HG03571 (cell line): ENCODE results near the gene ATG4A.

Experiments used
- ATAC-seq: cut with Tn5 transposase; IDR thresholded peaks from one replicate; pipeline ENCODE4 v1.9.1; 2021; ENCODE audit not compliant: unreplicated experiment

Gene ATG4A

DNA sequence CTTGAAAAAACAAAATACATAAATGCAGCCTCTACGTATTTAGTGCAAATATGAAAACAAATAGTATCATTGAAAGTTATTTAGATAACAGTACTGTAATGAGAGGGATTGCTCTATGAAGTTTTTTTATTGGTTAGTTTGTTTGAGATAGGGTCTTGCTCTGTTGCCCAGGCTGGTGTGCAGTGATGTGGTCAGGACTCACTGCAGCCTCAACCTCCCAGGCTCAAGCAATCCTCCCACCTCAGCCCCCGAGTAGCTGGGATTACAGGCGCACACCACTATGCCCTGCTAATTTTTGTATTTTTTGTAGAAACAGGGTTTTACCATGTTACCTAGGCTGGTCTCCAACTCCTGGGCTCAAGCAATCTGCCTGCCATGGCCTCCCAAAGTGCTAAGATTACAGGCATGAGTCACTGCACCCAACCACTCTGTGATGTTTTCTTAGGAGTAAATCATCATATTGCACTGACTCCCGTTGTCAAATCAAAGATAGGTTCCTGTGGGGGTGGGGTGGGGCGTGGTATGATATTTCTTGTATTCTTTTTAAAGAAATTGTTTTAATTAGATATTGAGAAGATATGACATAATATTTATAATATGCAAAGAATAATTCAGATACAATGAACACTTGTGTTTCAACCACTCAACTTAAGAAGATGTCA, 75.8 kb downstream of the ATG4A start:
- no peak for ATAC-seq

DNA sequence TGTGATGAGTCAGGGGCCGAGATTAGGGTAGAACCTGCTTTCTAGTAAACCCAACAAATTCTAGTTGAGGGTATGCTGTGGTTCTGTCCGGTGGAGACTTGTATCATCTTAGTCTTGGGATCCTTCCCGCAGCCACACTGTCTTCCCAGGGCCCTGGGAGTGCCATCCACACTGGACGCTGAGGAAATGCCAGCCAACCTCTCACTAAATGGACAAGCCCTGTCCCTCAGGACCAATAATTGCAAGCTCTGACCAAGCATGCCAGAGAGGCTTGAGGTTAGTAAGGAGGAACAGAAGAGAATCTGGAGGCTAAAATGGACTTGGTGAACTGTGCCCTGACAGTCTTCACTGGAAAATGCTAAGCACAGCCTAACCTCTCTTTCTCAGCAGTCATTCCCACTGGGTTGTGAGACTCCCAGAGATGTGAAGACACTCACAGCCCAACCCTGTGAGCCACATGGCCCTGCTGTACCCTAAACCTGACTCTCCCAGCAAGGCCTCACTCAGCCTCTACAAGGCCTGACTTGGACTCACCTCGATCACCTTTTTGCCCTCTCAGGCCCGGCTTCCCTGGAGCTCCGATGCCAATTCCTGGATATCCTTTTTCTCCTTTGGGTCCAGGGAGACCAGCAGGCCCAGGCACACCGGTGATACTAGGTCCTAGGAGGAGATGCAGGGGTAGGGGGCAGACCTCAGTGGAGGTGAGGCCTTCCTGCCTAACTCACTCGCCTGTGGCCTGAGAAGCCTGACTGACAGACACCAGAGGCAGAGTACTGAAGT, 77.6 kb downstream of the ATG4A start:
- no peak for ATAC-seq

DNA sequence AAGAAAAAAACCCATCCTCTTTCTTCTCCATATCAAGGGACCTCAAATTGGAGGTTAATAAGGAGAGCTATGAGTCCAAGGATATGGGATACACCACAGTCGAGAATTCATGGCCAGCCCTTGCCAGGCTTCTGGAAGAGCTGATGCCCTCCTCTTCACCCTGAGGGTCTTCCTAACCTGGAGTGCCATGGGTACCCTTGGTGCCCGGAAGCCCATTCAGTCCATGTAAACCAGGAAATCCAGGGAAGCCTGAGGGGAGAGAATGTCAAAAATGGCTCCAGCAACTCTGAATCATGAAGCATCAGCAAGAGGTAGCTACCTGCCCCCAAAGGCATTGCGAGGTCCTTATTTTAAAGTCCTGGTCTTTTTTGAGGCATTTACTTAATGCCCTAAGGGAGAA, 78.2 kb downstream of the ATG4A start:
- no peak for ATAC-seq

DNA sequence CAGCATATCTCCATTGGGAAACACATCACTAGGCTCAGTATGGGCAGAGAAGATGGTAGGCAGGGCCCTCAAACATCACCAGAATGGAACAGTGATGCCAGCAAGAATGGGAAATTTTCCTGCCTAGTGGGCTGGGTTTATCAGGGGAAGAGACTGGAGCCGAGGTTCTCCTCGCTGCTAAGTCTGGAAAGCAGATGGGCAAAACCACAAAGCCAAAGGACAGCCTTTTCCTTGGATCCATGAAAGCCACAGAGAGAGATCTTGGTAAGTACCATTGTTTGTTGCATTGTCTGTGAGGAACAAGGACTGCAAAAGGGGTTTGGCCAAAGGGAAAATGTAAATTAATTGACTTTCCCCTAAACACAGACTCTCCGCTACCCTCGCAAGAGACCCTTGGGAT, 80.1 kb downstream of the ATG4A start:
- ATAC-seq: no peak

DNA sequence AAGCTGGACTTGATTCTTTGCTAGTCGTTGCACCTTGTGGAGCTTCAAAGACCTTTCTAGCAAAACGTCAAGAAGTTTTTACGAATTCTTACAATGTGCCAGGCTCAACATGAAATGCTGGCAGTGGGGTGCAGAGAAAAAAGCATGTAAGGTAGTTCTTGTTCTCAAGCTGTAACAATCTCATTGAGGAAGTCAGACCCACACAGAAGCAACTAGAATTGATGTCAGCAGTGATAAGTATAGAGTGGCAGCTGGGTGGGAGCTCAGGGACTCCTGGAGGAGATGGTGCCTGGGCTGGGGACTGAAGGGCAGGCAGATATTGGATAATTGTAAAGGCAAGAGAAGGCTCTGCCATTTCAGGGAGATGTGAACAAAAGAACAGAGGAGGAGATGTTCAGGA, 82.3 kb downstream of the ATG4A start:
- no peak for ATAC-seq

DNA sequence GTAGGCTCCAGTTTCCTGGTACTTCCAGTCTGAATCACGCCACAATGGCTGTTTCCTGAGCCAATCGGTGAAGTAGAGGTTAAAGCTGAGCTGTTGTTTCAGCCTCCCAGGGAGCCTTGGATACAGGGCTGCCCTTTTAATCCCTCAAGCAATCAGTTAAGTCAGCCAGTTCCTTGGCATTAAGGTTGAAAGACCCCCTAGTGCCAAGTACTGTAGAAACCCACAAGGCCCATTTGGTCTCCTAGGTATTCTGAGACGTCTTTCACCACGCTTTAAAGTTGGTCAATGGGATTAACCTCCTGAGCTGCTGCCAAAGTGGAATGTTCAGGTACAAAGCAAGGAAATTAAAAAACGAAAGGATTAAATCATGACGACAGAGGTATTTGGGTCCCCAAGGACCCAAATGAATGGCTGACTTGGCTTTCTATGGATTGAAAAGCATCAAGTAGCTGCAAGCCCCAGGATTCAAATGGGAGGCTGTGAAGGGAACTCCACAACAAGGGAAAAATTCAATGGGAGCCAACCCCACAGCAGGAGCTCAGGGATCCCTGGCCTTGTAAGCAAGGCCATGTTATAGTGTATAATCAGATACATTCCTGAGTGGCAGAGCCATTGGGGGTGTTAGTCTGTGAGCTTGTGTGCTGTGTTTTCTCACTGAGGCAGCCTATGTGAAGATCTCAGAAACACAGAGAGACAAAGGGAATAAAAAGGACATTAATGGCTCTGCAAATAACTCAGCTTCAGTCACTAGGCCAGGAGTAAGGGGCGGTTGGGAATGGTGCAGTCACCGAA, 86.0 kb downstream of the ATG4A start:
- ATAC-seq: no peak

DNA sequence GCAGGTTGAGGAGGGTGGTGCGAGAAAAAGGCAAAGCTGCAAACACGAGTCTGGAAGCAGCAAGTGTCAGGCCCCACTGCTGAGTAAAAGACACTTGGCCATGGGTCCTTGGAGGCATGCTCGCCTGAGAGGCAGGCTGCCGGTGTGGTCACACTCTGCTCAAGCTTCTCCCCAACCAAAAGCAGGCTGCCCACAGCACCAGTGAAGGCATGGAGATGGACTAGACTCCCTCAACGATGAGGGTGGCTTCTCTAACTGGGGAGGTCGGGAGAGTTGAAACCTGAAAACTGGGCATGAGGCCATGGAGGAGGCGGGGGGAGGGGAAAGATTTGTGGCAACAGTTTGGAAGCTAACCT, 86.5 kb downstream of the ATG4A start:
- no peak for ATAC-seq

DNA sequence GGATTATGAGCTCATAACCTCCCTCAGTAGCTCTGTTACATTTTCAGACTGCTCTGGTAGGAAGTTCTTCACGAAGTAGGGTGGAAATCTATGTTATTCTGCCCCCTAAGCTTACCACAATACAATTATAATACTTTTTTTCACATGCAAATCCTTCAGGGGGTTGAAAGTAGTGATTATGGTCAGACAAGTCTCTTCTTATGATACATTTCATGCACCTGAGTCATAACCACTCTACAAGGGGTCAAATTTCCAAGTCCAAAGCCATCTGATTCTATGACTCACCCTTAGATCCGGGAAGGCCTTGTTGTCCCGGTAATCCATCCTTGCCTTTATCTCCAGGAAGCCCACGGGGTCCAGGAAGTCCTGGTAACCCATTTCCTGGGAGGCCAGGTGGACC, 95.2 kb downstream of the ATG4A start:
- no peak for ATAC-seq

DNA sequence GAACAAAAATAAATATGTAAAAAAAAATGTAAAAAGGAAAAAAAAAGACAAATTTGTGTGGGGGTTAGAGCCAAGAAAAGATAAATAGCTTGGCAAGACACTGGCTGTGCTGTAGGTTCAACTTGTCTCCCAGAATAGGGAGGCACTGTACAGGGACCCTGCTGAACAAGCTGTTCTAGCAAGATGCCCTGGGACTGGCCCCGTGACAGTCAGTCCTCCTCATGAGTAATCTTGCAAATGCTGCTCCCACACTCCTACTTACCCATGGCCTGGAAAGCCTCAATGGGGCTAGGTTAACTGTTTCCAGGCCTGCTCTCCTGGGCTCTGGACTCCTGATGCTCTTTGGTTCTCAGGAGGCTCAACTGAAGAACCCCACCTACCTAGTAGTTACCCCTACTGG, 106.8 kb downstream of the ATG4A start:
- no peak for ATAC-seq

DNA sequence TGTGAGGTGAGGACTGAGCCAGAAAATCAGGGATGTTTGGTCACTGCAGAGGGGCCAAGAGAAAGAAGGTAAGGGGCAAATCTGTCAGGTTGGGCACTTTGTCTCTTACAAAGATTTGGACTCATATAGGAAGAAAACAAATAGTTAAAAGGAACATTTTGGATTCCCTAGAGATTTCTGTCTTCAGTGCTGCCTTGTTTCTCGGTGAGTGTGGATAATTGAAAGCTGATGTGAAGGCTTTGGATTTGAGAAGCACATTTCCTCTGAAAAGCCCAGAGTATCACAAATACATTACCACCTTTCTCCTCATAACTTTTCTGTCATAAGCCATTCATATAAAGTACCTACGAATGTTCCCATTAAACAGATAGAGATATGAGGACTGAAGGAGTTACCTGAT, 107.5 kb downstream of the ATG4A start:
- no peak for ATAC-seq

DNA sequence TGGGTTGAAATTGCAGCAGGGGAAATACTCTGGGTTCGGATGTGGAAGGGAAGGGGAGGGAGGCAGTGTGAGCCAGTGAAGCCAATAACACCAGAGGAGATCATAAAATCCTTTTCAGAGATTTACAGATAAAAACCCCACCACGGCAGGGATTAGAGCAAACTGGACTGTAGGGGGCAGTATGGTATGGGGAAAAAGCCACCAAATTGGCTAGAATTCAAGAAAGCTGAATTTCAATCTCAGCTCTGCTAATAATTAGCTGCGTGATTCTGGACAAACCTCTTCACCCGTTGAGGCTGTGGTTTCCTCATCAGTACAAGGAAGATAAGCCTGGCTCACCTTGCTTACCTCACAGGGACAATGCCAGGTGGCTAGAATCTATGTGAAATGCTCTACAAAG, 108.1 kb downstream of the ATG4A start:
- no peak for ATAC-seq

DNA sequence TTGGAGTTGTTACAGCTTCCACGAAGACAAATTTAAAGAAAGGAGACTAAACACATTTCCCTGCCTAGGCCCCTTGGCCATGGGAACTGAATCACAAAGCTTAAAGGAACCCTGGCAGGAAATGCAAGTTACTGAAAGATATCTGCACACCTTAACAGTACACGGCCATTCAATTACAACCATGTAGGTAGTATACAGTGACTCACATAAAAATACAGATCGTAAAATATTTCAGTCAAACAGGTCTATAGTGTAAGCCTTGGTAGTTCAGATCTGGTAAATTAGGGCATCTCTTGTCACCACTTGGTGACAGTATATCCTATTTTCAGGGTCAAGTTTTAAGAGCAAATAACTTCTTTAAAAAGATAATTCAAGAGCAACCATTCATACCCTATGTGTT, 112.0 kb downstream of the ATG4A start:
- ATAC-seq: no peak
